Esophagus muscularis mucosa (tissue), 4 donors: ENCODE results near the gene SOX8. TPM values are rescaled to one million over a fixed set of nuclear protein-coding genes. Genes with fewer than 3 reads are reported as not detected.

Experiments
- DNase-seq: peaks from one replicate; pipeline ENCODE4 v3.0.0-alpha.2; 2017; ENCODE audit errors: extremely low spot score
- H3K27ac ChIP-seq, 4 donors: fragments of 200-600 bp; sonication (generic); replicated peaks in 1 of 4; 1 replicate in 3 of 4; 2 replicates in 1 of 4; pipeline ENCODE4 v1.5.1; 2016 to 2019; ENCODE audit warnings: mild to moderate bottlenecking in 1 of 4
- H3K27me3 ChIP-seq, 4 donors: fragments of 200-600 bp; sonication (generic); one replicate each; pipeline versions ENCODE4 v1.5.1 to v1.6.0; 2016 to 2019
- H3K36me3 ChIP-seq, 4 donors: fragments of 200-600 bp; sonication (generic); one replicate each; pipeline ENCODE4 v1.5.1; 2016 to 2019
- H3K4me1 ChIP-seq, 4 donors: fragments of 200-600 bp; sonication (generic); one replicate each; pipeline ENCODE4 v1.5.1; 2016 to 2019
- H3K4me3 ChIP-seq, 4 donors: fragments of 200-600 bp; sonication (generic); 1 replicate in 2 of 4; 2 replicates in 2 of 4; pipeline ENCODE4 v1.5.1; 2016 to 2019; ENCODE audit warnings: mild to moderate bottlenecking in 4 of 4, moderate library complexity in 1 of 4
- H3K9me3 ChIP-seq, 4 donors: fragments of 200-600 bp; sonication (generic); 1 replicate in 3 of 4; 2 replicates in 1 of 4; pipeline ENCODE4 v1.5.1; 2016 to 2019
- EP300 ChIP-seq: sonication (generic); formaldehyde crosslinking; IDR thresholded peaks from one replicate; pipeline ENCODE4 v1.6.1; 2017; ENCODE audit warnings: antibody characterized with exemption
- POLR2A ChIP-seq: fragments of 450-650 bp; IDR thresholded peaks from one replicate; pipeline ENCODE4 v1.6.1; 2017; ENCODE audit warnings: antibody characterized with exemption, moderate library complexity, mild to moderate bottlenecking, low read depth
- POLR2AphosphoS5 ChIP-seq, 2 donors: sonication (generic); formaldehyde crosslinking; IDR thresholded peaks; one replicate each; pipeline ENCODE4 v1.6.1; 2017; ENCODE audit warnings: antibody characterized with exemption in 2 of 2
- WGBS: methylation state at CpG from one replicate; pipeline ENCODE4 v1.1.5; 2018; 5-methylcytosine and 5-hydroxymethylcytosine counted together
- intact Hi-C: fragments of 100-400 bp; cut with DNase I; formaldehyde crosslinking; loops from one replicate; pipeline ENCODE4 v1.15.1; 2023
- total RNA-seq, 4 donors: library from RNA; depleted of rRNA; stranded (reverse); fragments of >200 nt; gene quantifications; one replicate each; pipeline versions ENCODE4 v1.1.0 to v1.2.1, GENCODE V29; 2016
- TF ChIP-seq, protein P1 (sequence below), 3 experiments: fragments of 200-600 bp in 2 of 3; fragments of 450-650 bp in 1 of 3; sonication (generic) in 2 of 3; IDR thresholded peaks; one replicate each; pipeline ENCODE4 v1.5.1; 2017 to 2019; ENCODE audit warnings: antibody characterized with exemption in 3 of 3, mild to moderate bottlenecking in 2 of 3, moderate library complexity in 1 of 3

SOX8 gene
- total RNA-seq, 4 donors from 2014 or later = 4.1 to 4.6 (median 4.3) TPM

DNA sequence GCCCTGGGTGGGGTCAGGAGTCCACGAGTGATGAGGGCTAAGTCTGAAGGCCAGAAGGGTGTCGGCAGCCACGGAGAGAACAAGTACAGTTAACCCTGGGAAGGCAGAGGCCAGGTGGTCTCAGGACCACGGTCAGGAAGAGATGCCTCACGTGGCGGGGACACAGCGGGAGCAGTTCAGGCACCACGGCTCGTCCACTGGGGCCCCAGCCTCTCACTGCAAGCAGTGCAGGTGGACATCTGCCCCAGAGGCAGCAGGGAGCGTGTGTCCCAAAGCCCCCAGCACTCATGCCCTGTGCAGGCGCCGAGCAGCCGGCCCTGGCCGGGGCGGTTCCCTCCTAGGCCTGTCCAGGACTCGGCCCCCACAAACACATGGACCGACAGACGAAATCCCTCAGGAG is 15.5 kb upstream of the SOX8 start:
- no peak for DNase-seq
- H3K27ac ChIP-seq = no peak overlapping the region
- WGBS = 94% methylated on average over 18 of the region's 18 CpGs
- H3K4me1 ChIP-seq = peaks cover 19 to 27% (median 19%) of the 10 kb centered on the region in 4 donors
- H3K9me3 ChIP-seq = no peaks in the 10 kb centered on the region
- H3K4me3 ChIP-seq = no peak overlapping the region
- no peaks in the 10 kb centered on the region for H3K27me3 ChIP-seq
- peaks cover 10 to 28% (median 23%) of the 10 kb centered on the region in 4 donors for H3K36me3 ChIP-seq
- TF ChIP-seq POLR2A = no peak
- TF ChIP-seq, protein P1, sequence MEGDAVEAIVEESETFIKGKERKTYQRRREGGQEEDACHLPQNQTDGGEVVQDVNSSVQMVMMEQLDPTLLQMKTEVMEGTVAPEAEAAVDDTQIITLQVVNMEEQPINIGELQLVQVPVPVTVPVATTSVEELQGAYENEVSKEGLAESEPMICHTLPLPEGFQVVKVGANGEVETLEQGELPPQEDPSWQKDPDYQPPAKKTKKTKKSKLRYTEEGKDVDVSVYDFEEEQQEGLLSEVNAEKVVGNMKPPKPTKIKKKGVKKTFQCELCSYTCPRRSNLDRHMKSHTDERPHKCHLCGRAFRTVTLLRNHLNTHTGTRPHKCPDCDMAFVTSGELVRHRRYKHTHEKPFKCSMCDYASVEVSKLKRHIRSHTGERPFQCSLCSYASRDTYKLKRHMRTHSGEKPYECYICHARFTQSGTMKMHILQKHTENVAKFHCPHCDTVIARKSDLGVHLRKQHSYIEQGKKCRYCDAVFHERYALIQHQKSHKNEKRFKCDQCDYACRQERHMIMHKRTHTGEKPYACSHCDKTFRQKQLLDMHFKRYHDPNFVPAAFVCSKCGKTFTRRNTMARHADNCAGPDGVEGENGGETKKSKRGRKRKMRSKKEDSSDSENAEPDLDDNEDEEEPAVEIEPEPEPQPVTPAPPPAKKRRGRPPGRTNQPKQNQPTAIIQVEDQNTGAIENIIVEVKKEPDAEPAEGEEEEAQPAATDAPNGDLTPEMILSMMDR (IDR thresholded peaks at IDR 0.05) = no peak
- TF ChIP-seq POLR2AphosphoS5 (IDR thresholded peaks at IDR 0.05) = no peak
- intact Hi-C loops = no loop called here

DNA sequence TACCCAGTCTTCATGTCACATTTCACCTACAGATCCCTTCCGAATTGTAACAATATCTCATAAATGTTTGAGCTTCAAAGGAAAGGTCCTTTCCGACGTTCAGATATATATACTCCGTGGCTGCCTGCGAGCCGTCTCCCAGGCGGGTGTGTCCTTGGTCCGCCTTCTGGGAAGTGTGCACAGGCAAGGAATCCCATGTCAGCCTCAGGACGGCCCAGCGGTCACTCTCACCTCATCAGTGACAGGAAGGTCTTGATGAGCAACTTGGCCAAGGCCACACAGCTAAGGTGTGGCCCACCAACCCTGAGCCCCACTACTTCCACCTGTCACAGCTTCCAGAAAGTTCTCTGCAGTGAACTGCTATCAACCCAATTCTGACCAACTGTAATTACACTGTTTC is 15.1 kb upstream of the SOX8 start:
- WGBS = 97% methylated on average over 9 of the region's 10 CpGs
- intact Hi-C loops = no loop called here
- peaks cover 10 to 28% (median 23%) of the 10 kb centered on the region in 4 donors for H3K36me3 ChIP-seq

DNA sequence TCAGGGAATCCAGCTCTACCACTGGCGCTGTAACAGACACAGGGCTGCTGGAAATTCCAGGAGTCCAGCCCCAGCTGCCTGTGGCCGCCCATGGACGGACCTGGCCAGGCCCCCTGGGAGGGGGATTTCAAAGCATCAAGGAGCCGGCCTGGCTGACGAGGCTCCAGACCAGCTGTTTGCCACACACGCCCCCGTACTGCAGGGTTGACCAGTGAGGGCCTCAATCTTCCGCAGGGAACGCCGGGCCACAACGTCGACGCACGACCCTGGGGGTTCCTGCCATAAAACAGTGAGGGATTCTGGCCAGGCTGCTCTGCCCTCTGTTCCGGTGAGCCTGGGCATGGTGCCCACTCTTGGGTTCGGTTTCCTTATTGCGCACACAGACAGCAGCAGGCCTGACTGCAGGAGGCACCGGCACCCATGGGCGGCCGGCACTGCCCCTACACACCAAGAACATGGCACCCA is 14.5 kb upstream of the SOX8 start:
- intact Hi-C loops = no loop called here
- no peaks in the 10 kb centered on the region for H3K27me3 ChIP-seq
- no peaks in the 10 kb centered on the region for H3K9me3 ChIP-seq
- peaks cover 19 to 31% (median 25%) of the 10 kb centered on the region in 4 donors for H3K4me1 ChIP-seq
- no peak overlapping the region for H3K4me3 ChIP-seq
- WGBS = 95% methylated on average over 12 of the region's 20 CpGs
- no peak for TF ChIP-seq POLR2AphosphoS5 (IDR thresholded peaks at IDR 0.05)
- TF ChIP-seq, protein P1 (IDR thresholded peaks at IDR 0.05) = no peak
- no peak for TF ChIP-seq POLR2A
- no peak for TF ChIP-seq EP300
- DNase-seq = no peak
- no peak overlapping the region for H3K27ac ChIP-seq
- peaks cover 10 to 28% (median 23%) of the 10 kb centered on the region in 4 donors for H3K36me3 ChIP-seq

More for the DNA sequence above, 15.1 kb upstream of the SOX8 start:
- no peak for TF ChIP-seq POLR2AphosphoS5 (IDR thresholded peaks at IDR 0.05)
- TF ChIP-seq EP300 = no peak
- TF ChIP-seq, protein P1 (IDR thresholded peaks at IDR 0.05) = no peak
- no peak for TF ChIP-seq POLR2A
- H3K4me3 ChIP-seq = no peak overlapping the region
- H3K9me3 ChIP-seq = no peaks in the 10 kb centered on the region
- H3K27me3 ChIP-seq = no peaks in the 10 kb centered on the region
- H3K27ac ChIP-seq = no peak overlapping the region
- peaks cover 19 to 31% (median 24%) of the 10 kb centered on the region in 4 donors for H3K4me1 ChIP-seq
- DNase-seq = no peak

DNA sequence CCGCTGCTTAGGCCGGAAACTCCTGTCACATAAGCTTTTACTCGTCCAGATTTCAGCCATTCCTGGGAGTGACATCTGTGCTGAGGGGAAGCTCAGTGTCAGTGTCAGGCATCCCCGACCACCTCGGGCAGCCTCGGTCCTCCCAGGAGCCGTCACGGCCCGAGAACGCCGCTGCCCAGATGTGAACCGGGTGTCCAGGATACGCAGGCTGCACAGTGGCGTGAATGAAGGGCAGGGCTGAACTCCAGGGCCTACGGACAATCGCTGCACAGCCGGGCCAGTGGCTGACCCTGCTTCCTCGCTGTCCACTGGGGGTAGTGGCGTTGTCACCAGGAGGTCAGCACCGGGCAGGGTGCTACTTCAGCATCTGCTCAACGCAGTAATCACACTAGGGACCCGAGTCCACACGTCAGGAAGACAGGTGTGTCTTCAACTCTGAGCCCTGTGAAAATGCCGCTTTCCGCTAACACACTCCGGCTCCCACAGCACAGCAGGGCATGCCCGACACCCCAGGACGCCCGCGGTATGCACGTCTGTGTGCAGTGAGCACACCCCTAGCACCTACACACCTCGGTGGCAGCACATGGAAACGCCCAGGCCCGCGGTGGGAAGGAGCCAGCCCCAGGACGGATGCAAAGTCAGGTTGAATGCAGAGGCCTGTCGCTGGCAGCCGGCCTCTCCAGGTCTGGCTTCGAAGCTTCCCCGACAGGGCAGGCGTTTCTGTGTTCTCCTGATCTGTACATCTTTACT is 13.8 kb upstream of the SOX8 start:
- H3K4me3 ChIP-seq = no peak overlapping the region
- peaks cover 10 to 28% (median 23%) of the 10 kb centered on the region in 4 donors for H3K36me3 ChIP-seq
- TF ChIP-seq, protein P1 (IDR thresholded peaks at IDR 0.05) = no peak
- no peak for TF ChIP-seq EP300
- no peak for TF ChIP-seq POLR2A
- no peak for TF ChIP-seq POLR2AphosphoS5 (IDR thresholded peaks at IDR 0.05)
- H3K4me1 ChIP-seq = peaks cover 19 to 28% (median 25%) of the 10 kb centered on the region in 4 donors
- H3K27me3 ChIP-seq = no peaks in the 10 kb centered on the region
- DNase-seq = no peak
- WGBS = 93% methylated on average over 15 of the region's 41 CpGs
- H3K27ac ChIP-seq = no peak overlapping the region
- intact Hi-C loops = no loop called here
- no peaks in the 10 kb centered on the region for H3K9me3 ChIP-seq
